Pancreas (tissue), 10 donors: ENCODE measurements around the gene PCSK1N. TPM values are rescaled to one million over a fixed set of nuclear protein-coding genes. Genes with fewer than 3 reads are reported as not detected.

Experiments
- ATAC-seq, 4 donors: fragments of 200-7000 bp; cut with Tn5 transposase; one replicate each; pipeline versions ENCODE4 v1.8.0 to v1.9.1; 2020; ENCODE audit warnings: mild to moderate bottlenecking in 4 of 4, moderate library complexity in 4 of 4
- DNase-seq, 6 donors: peaks; one replicate each; pipeline ENCODE4 v3.0.0-alpha.2; 2020
- FAIRE-seq: peaks from 2 replicates; lab custom pipeline; 2012; peaks lifted over from hg19 to GRCh38; lab: Jason Lieb, UNC
- H3K27ac ChIP-seq, 4 donors: fragments of 200-600 bp; sonication (generic); 1 replicate in 3 of 4; 2 replicates in 1 of 4; pipeline versions ENCODE4 v1.5.0 to v1.8.0; 2020
- H3K27me3 ChIP-seq, 4 donors: fragments of 200-600 bp; one replicate each; pipeline ENCODE4 v1.8.0; 2021
- H3K36me3 ChIP-seq, 3 donors: fragments of 200-600 bp; sonication (generic) in 1 of 3; one replicate each; pipeline versions ENCODE4 v1.5.0 to v1.8.0; 2020 to 2021
- H3K4me1 ChIP-seq, 3 donors: fragments of 200-600 bp; one replicate each; pipeline ENCODE4 v1.8.0; 2021
- H3K4me3 ChIP-seq, 4 donors: fragments of 200-600 bp; sonication (generic) in 2 of 4; one replicate each; pipeline versions ENCODE4 v1.5.0 to v1.8.0; 2020 to 2021
- H3K9me3 ChIP-seq, 4 donors: fragments of 200-600 bp; one replicate each; pipeline ENCODE4 v1.8.0; 2021
- CTCF ChIP-seq, 4 donors: fragments of 200-600 bp; sonication (generic) in 3 of 4; IDR thresholded peaks; one replicate each; pipeline versions ENCODE4 v1.5.0 to v1.8.0; 2021; ENCODE audit warnings: antibody characterized with exemption in 4 of 4
- WGBS, 2 donors: extraction: QIAGEN DNeasy Blood & Tissue Kit; methylation state at CpG; one replicate each; pipeline ENCODE4 v1.1.7; 2013; 5-methylcytosine and 5-hydroxymethylcytosine counted together
- intact Hi-C, 3 donors: fragments of 100-400 bp; cut with DNase I; formaldehyde crosslinking; loops; one replicate each; pipeline versions ENCODE4 v1.11.1 to v1.14.2; 2022
- polyA plus RNA-seq, 2 donors: library from polyadenylated mRNA; stranded (reverse); fragments of 200-250 nt; gene quantifications; one replicate each; pipeline ENCODE4 v1.2.3, GENCODE V29; 2013
- total RNA-seq, 6 donors: library from RNA; stranded (reverse); fragmentation: NEBNext Ultra II Directional in 4 of 6; extraction: Animal tissue kit (Norgen Biotek cat#: 25700) in 4 of 6; gene quantifications; one replicate each; pipeline versions ENCODE4 v1.2.1 to v1.2.4, GENCODE V29; 2021 to 2023
- donor health status: healthy with polysubstance abuse.
- donor health status: DM: no; HTN: no; CAD: no; lungs with moderate emphysema.
- donor health status: DM: no; HTN: no; CAD: no.
- donor health status: control.
- donor health status: control.
- donor health status: Bipolar disorder and iron deficiency.
- donor health status: DM: yes; HTN: yes; CAD: no.
- donor health status: DM: no; HTN: no; CAD: no.
- donor health status: DM: no; HTN: no; CAD: no.
- donor health status: DM: yes; HTN: yes; CAD: no.

PCSK1N gene
- total and polyA plus RNA-seq, 8 donors = 10.3 to 368 (median 34.7) TPM

GRCh38 chrX:48798318-48798717 lies 37.1 kb downstream of the PCSK1N start:
- no peak overlapping the region for H3K27ac ChIP-seq
- H3K4me3 ChIP-seq = no peak overlapping the region
- ATAC-seq (no peak), DNase-seq (no peak), FAIRE-seq (no peak)
- H3K27me3 ChIP-seq = no peaks in the 10 kb centered on the region
- no peak for TF ChIP-seq CTCF (IDR thresholded peaks at IDR 0.05)
- no peaks in the 10 kb centered on the region for H3K9me3 ChIP-seq
- H3K4me1 ChIP-seq = no peaks in the 10 kb centered on the region
- intact Hi-C loops = no loop called here
- WGBS, 2 donors = 60 to 65% methylated on average over 2 of the region's 2 CpGs
- H3K36me3 ChIP-seq = no peaks in the 10 kb centered on the region

DNA sequence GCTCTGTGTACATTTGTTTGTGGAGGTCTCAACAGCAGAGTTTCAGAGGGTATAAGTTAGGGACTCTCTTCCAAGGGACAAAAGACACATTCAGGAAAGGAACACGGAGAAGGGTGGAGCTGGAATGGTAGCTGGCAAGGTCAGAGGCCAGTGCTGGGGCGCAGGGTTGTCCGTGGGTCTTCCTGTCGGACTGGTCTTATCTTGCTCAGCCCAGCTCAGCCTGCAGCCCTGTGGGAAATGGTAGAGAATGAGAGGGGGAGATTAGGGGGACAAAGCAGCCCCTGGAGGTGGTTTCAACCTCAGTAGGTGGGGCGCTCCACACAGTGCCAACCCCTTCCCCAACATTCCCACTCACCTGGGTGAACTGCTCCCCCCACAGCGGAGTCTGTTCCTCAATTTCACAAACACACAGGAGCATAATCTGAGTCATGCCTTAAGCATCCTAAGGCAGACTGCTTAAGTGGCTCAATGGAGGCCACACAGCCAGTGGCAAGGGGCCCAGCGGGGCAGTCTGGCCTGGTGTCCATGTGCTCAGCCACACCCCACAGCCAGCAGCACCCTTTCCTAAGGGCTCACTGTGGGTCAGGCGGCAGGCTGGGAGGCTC lies 40.4 kb downstream of the PCSK1N start:
- H3K9me3 ChIP-seq = no peaks in the 10 kb centered on the region
- intact Hi-C loops = no loop called here
- H3K36me3 ChIP-seq = no peaks in the 10 kb centered on the region
- no peak overlapping the region for H3K4me3 ChIP-seq
- 58 to 73% methylated on average over 8 of the region's 8 CpGs for WGBS, 2 donors
- no peak for TF ChIP-seq CTCF (IDR thresholded peaks at IDR 0.05)
- H3K4me1 ChIP-seq = no peaks in the 10 kb centered on the region
- no peak overlapping the region for H3K27ac ChIP-seq
- DNase-seq (peak in 1 of 6 donors; percentile 34), ATAC-seq (no peak), FAIRE-seq (no peak)
- H3K27me3 ChIP-seq = peaks cover 0 to under 1% (median 0%) of the 10 kb centered on the region in 4 donors

DNA sequence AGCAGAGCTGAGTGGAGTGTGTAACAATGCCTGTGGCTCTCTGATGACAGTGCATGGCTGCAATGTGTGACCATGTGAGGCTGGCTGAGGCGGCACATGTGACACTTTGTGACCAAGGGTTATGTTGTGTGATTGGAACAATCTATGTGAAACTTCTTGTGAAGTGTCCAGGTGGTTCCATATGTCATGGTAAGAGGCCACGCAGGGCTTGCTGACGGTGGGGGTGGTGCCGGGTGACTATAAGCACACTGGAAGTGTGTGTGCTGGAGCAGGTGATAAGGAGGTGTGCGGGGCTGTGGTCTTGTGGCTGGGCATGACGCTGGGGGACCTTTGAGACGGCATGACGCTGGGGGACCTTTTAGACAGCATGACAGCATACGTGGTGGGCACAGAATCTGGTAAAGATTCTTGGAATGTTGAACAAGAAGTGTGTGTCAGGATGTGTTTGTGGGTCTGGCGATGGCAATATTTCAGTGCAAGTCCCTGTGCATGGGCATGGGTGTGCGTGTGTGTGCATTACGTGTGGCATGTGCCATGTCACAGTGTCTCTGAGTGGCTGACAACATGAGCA lies 41.0 kb downstream of the PCSK1N start:
- DNase-seq (peak in 1 of 6 donors; percentile 22), FAIRE-seq (no peak), ATAC-seq (no peak)
- no peaks in the 10 kb centered on the region for H3K9me3 ChIP-seq
- no peaks in the 10 kb centered on the region for H3K4me1 ChIP-seq
- peaks cover 0 to 6% (median 0%) of the 10 kb centered on the region in 4 donors for H3K27me3 ChIP-seq
- H3K4me3 ChIP-seq = no peak overlapping the region
- intact Hi-C loops = no loop called here
- TF ChIP-seq CTCF (IDR thresholded peaks at IDR 0.05) = no peak
- H3K36me3 ChIP-seq = no peaks in the 10 kb centered on the region
- WGBS, 2 donors = 63 to 70% methylated on average over 12 of the region's 12 CpGs
- H3K27ac ChIP-seq = no peak overlapping the region

DNA sequence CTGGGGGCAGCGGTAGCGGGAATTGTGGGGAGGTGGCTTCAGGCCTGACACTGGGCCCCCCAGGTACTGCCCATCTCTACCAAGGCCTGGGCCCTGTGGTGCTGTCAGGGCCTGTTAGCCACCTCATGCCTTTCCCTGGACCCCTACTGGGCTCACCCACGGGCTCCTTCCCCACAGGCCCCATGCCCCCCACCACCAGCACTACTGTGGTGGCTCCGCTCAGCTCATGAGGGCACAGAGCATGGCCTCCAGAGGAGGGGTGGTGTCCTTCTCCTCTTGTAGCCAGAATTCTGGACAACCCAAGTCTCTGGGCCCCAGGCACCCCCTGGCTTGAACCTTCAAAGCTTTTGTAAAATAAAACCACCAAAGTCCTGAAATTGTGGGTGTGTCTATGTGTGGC lies 41.5 kb downstream of the PCSK1N start:
- Histone ChIP-seq H3K4me1 (no peaks in the 10 kb centered on the region), H3K27ac (no peak overlapping the region), H3K27me3 (peaks cover 0 to 7% (median 0%) of the 10 kb centered on the region in 4 donors), H3K4me3 (no peak overlapping the region), H3K36me3 (no peaks in the 10 kb centered on the region), H3K9me3 (no peaks in the 10 kb centered on the region)
- FAIRE-seq (no peak), DNase-seq (peak in 1 of 6 donors; percentile 22), ATAC-seq (no peak)
- 63 to 79% methylated on average over 4 of the region's 4 CpGs for WGBS, 2 donors
- intact Hi-C loops = no loop called here
- no peak for TF ChIP-seq CTCF (IDR thresholded peaks at IDR 0.05)

DNA sequence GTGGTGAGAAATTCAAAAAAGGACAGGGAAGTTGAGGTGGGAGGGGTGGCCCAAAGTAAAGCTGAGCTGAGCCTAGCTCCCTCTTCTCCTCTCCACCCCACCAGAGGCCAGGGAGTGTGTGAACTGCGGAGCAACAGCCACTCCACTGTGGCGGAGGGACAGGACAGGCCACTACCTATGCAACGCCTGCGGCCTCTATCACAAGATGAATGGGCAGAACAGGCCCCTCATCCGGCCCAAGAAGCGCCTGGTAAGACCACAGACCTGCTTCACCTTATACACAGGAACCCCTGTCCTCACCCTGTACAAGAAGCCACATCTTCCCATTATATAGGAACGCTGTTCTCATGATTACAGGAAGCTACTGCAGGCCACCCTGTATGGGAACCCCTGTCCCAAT lies 43.2 kb downstream of the PCSK1N start:
- Histone ChIP-seq H3K4me1 (no peaks in the 10 kb centered on the region), H3K27me3 (peaks cover 0 to 7% (median 0%) of the 10 kb centered on the region in 4 donors), H3K27ac (no peak overlapping the region), H3K36me3 (no peaks in the 10 kb centered on the region), H3K9me3 (no peaks in the 10 kb centered on the region), H3K4me3 (no peak overlapping the region)
- 72 to 79% methylated on average over 7 of the region's 7 CpGs for WGBS, 2 donors
- no peak for DNase-seq
- no peak for FAIRE-seq
- TF ChIP-seq CTCF (IDR thresholded peaks at IDR 0.05) = no peak
- intact Hi-C loops = no loop called here
- no peak for ATAC-seq
